NCI-H345 treated with DMSO at 0.1 percent for 48 hours (cell line): ENCODE data around the gene TBRG1.

Source experiments
- DNase-seq: peaks from one replicate; lab custom pipeline; 2025; ENCODE audit not compliant: unreplicated experiment; lab: John Stamatoyannopoulos, UW

Gene TBRG1

DNA sequence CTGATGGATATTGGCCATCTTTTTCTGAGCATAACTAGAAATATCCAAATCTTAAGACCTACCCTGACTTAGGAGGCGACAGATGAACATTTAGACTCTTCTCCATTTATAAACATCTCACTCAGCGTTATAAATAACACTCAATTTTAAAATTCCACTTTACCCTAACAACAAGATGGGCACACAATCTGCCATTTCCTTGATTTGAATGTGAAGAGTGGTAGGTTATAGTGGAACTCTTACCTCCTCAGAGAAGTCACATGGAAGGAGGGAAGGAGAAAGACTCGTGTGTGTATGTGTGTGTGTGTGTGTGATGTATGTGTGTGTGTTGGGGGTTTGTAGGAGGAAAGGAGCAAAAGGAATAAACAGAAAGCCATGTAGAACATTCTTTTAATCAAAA is 35.8 kb downstream of the TBRG1 start:
- no peak for DNase-seq

DNA sequence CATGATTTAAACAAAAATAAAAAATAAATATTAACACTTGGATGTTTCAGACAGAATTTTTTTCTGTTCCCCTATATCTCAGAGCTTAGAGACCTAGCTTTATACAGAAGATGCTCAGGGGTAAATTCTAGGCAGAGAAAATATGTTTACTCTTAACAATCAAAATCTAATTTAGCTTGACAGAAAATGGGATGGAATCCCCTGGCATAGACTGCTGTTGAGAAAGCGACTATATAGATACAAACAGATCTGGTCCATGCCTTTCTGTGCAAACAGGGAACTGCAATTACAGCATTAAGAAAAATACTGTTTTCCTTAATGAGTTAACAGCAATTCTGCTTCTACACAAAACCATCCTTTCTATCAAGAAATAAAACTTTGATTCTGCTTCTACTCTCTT is 36.3 kb downstream of the TBRG1 start:
- DNase-seq: no peak

DNA sequence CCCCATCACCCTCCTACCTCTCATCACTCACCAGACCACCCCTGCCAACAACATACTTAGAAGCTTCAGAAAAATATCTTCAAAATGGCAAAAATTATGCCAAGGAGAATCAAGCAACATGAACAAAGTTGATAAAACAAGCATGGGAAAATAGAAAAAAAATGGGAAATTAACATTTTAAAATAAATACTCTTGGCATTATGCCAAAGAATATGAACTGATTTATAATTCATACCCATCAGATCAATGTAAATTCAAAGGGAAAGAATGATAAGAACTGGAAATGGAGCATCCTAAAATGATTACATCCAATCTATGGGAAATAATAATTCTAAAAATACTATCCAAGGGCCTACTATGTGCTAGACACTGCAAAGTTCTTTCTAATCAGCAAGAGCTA is 38.9 kb downstream of the TBRG1 start:
- no peak for DNase-seq

GRCh38 chr11:124662106-124662505 is 39.4 kb downstream of the TBRG1 start:
- DNase-seq: no peak

DNA sequence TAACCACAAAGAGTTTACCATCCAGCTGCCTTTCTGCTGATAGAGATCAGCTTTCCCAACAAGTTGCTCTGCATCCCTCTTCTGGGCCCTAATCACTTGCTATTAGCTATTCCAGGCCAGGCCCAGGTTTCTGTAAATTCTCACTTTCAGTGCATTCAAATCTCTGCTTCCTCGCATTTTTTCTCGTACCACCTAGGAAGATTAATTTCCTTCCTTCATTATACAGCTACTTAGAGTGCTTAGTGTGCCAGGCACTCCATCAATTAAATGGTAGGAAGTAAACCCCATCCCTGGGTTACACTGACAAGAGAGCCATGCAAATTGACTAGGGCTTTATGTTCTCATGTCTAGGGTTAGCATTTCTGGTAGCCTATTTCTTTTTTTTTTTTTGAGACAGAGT is 41.2 kb downstream of the TBRG1 start:
- no peak for DNase-seq

- no peak for DNase-seq
Measured at GRCh38 chr11:124667601-124668000, 44.9 kb downstream of the TBRG1 start.

DNA sequence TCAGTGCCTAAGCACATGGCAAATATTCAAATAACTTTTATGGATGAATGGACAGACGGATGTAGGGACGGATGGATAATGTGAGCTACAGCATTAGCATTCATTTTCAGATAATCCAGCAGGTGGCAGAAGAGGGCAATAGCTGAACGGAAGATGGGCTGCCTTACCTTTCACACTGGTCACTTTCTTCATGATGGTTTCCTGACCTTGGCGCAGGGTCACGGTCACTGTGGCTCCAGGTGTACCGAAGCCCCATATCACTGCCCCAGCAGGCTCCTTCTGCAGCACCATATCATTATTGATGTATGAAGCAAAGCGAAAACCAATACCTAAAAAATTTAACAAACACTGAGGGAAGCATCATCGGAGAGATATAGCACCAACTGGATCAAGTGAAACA is 46.5 kb downstream of the TBRG1 start:
- peak; percentile 35 for DNase-seq

DNA sequence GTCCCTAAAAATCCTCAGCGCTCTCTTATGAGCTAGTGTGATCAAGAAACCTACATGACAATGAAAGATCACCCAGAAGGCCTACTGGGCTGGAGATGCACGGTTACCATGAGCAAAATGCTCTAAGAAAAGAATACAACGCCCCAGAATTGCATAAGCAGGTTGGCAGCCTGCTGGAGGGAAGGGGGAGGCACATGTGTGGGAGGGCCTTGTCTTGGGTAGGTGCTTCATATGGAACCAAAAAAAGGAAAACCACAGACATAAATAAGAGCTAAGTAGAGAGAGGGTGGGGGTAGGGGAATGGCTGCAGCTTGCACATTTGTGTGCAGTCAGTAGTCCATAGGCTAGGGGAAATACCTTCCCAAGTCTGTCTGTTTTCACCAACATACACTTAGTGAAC is 48.1 kb downstream of the TBRG1 start:
- no peak for DNase-seq

GRCh38 chr11:124672536-124673215 is 50.0 kb downstream of the TBRG1 start:
- no peak for DNase-seq

GRCh38 chr11:124673333-124674167 is 50.9 kb downstream of the TBRG1 start, which contains the start of the genes SIAE and SPA17:
Gene SIAE, minus strand, starts transcription at chr11:124673739. Its CDS starts 31 bp downstream, at chr11:124673708.
Gene SPA17, plus strand, starts transcription at chr11:124673904. Its CDS starts 1,361 bp downstream, at chr11:124675265.
- peak; percentile 76 for DNase-seq

GRCh38 chr11:124674168-124674517 is 51.5 kb downstream of the TBRG1 start:
- no peak for DNase-seq

DNA sequence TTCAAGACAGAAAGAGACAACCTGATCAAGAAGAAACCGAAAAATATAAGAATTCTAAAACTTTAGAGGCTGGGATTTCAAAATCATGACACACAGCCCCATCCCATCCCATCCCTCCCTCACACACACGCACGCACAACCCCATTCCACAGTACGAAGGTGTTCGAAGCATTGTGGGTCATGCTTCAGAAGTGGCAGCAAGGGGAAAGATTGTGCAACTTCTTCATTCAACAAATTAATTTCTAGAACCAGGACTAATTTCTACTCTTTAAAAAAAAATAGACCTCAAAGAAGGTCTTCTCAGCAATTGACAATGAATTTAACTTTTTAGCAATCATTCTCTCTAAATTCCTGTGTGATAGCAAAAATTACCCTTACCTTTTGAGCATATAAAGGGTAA is 51.9 kb downstream of the TBRG1 start:
- no peak for DNase-seq

- DNase-seq: no peak
Measured at GRCh38 chr11:124676386-124676785, 53.7 kb downstream of the TBRG1 start.

GRCh38 chr11:124678416-124678815 is 55.8 kb downstream of the TBRG1 start:
- no peak for DNase-seq

DNA sequence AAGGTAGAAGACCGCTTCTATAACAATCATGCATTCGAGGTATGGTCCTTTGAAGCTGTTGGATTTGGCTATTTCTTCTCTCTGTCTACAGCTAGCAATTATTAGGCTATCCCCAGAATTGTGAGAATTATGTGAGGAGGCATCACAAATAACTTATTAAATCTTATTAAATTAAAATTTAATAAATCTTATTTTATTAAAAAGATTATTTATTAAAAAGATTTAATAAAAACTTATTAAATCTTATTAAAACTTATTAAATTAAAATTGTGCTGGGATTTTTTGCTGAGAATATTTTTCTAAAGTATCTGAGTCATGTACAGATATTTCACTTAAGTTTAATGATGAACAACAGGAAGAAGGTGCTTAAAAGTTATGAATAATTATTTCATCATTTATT is 58.8 kb downstream of the TBRG1 start:
- no peak for DNase-seq

GRCh38 chr11:124682443-124682842 is 59.8 kb downstream of the TBRG1 start:
- no peak for DNase-seq
